ENCODE measurements around the gene AHCTF1.
"Not testable (repeated sequence)": the region's sequence is repeated elsewhere in the genome, so short reads cannot be mapped to it uniquely, and the experiment has no call there.

The AHCTF1 gene

GRCh38 chr1:246916026-246916923 lies 15.5 kb downstream of the AHCTF1 start:
- not testable (repeated sequence) for DNase-seq (ENCODE audit: low spot score)

- peak; percentile 19 for DNase-seq (ENCODE audit: low spot score)
These were observed 24.3 kb downstream of the AHCTF1 start for GRCh38 chr1:246907472-246907871.

- no peak for DNase-seq (ENCODE audit: low spot score)
These were observed 24.9 kb downstream of the AHCTF1 start for GRCh38 chr1:246906833-246907232.

DNA sequence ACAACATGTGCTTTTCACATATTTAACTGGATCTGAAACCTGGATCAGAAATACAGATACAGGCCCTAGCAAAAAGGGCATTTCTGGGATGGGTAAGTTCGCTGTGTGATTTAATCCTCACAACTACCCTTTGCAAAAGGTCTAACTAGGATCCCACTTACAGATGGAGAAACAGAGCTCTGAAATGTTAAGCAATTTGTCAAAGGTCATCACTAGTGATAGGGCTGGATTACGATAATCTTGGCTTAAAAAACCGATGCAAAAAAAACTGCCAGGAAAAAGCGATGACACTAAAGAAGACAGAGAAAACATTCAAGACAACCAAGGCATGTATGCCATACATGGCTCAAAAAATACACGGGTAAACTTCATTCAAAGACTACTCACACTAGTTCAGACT lies 29.9 kb downstream of the AHCTF1 start:
- DNase-seq (ENCODE audit: low spot score): no peak

- no peak for DNase-seq (ENCODE audit: low spot score)
These were observed 34.4 kb downstream of the AHCTF1 start for GRCh38 chr1:246897302-246897701.

- no peak for DNase-seq (ENCODE audit: low spot score)
These were observed 38.4 kb downstream of the AHCTF1 start for GRCh38 chr1:246893191-246893939.

DNA sequence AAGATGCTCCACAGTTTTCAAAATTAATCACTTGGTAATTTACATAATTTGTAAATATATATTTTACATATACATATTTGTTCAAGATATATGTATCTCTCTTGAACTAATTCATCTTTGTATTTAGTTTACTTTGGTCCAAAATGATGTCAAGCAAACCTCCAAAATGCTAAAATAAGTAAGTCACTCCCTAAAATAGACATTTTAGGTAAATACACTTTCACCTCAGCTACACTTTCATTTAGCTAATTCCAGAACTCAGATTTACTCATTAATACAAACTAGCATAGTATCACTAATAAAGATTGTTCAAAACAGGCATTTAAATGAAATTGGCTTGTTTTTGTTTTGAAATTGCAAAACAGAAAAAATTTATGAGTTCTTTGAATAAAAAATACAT lies 40.6 kb downstream of the AHCTF1 start:
- DNase-seq (ENCODE audit: low spot score): no peak

DNA sequence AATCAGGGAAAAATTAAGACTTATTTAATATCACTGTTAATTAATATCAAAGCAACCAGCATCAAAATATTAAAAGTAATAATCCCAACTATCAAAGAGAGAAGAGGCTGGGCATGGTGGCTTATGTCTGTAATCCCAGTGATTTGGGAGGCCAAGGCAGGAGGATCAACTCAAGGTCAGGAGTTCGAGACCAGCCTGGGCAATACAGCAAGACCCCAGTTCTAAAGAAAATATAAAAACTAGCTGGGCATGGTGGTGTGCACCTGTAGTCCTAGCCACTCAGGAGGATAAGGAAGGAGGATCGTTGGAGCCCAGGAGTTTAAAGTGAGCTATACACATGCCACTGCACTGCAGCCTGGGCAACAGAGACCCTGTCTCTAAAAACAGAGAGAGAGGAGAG lies 43.2 kb downstream of the AHCTF1 start:
- DNase-seq (ENCODE audit: low spot score): no peak

DNA sequence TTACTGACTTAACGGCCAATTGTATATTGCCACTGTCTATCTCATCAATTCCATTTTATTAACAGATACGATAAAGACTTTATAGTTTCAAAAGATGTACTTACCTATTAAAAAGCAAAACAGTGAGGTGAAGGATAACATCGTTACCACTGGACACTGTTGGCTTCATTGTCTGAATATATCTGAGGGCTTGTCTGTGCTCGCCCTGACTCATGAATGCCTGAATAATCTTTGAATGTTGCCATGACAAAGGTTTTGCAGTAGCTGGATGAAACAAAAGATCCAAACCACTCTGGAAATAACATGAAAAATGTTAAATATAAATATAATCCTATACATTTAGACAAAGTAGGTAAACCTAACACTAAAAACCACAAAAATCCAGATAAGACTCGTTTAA lies 46.4 kb downstream of the AHCTF1 start:
- not testable (repeated sequence) for DNase-seq (ENCODE audit: low spot score)

DNA sequence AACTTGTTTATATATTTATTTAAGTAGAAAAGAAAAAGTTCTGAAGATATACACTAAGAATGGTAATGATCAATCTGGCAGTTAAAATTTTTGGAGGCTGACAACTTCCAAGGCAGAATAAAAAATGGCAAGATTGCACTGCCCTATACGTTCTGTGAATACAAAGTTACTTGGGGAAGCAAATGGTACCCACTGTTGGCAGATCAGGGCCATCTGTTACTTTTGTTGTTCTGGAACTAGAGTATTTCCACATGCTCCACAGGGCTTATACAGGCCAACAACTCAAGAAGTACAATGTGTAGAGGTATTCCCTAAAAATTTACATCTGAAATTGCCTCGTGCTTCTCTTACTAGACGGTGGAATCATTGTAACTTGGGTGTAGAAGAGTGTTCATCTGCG lies 53.2 kb downstream of the AHCTF1 start:
- no peak for DNase-seq (ENCODE audit: low spot score)

DNA sequence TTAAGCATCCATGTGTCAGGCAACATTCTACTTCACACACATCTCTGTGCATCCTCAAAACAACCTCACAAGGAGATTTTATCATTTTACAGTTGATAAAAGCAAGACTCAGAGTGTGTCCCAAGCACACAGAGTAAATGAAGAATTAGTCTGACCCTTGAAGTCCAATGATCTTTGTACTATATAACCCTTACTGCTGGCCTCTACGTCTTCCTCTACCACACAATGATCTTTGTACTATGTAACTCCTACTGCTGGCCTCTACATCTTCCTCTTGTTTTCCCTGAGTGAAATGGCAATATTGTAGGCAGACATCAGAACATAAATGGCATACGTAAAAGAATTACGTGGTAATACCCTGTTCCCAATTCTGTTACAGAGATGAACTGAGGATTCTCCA lies 55.3 kb downstream of the AHCTF1 start:
- DNase-seq (ENCODE audit: low spot score): no peak

DNA sequence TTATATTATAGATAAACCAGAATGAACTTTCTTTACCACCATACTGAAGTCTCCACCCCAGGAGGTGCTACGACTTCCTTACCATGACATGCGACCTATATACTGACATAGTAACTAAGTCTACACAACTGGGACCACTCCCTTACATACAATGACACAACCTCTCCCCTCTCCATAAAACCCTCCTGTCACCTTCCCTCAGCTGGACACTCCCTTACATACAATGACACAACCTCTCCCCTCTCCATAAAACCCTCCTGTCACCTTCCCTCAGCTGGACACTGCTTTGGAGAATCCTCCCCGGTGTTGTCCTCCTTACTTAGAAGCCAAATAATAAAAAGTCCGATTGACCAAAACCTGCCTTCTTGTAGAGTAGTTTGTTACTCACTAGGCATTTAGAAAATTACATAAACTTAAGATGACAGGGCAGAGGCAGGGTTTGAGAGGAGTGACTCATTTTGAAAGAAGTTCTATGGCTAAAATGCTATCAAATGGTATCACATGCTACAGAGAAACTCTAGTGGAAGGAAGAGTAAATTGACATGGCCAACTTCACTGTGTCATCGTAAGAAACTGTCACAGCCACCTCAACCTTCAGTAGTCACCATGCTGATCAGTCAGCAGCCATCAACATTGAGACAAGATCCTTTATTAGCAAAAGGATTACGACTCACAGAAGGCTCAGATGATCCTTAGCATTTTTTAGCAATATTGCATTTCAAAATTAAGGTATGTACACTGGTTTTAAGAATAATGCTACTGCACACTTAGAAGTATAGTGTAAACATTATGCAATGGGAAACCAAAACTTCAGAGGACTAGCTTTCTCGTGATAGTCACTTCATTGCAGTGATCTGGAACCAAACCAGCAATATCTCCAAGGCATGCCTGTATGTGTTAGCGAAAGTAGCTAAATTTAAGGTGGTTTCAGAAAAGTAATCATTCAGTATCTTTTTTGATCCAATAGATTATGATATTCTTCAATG lies 56.4 kb downstream of the AHCTF1 start:
- DNase-seq (ENCODE audit: low spot score): no peak

- no peak for DNase-seq (ENCODE audit: low spot score)
These were observed 65.8 kb downstream of the AHCTF1 start for GRCh38 chr1:246865921-246866320.

DNA sequence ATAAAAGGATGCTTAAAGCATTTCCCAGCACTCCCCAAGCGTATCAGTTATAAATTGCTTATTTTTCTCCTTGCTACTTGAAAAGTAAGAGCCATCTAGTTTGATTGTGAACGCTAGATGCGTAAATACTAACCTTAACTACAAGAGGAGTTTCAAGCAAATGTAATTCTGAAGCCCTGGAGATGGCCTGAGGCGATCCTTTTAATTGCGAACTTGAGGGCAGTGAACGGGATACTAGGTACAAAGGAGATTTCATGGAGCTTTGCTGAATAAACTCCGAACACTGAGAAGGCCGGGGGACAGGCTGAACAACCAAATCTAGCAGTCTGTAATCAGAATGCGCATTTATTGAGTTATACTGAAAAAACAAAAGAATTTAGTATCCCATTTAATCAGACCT lies 68.0 kb downstream of the AHCTF1 start:
- not testable (repeated sequence) for DNase-seq (ENCODE audit: low spot score)

GRCh38 chr1:246860401-246860800 lies 71.3 kb downstream of the AHCTF1 start:
- no peak for DNase-seq (ENCODE audit: low spot score)

DNA sequence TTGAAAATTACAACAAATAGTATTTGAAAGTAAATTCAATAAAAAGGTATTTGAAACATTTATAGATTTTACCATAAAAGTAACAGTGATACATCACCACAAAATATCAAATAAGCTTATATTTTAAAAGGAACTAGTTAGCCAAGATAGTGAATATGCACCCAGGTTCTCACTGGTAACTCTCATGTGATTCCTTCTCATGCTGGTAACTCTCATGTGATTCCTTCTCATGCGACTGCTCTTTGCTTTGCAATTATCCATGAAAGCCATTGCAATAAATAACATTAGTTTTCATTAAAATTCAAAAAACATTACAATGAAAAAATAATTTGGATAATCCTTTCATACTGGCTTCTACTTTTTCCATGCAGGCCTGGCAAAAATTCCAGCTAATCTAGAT lies 75.4 kb downstream of the AHCTF1 start:
- DNase-seq (ENCODE audit: low spot score): no peak

DNA sequence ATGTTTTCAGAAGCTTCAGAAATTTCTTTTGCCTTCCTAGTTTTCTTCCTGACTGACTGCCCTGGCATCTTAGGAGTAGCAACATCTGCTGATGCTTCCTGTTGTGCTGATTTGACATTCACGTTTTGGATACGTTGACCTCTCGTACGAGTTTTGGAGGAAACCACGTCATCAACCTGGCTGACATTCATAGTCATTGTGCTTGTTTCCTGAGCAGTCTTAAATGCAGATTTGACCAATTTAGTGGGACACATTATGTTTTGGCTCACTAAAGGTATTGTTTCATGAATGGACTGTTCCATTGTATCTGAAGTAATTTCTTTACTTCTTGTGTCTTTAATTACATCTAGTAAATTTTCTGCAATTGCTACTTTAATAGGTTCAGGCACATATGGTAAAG lies 81.1 kb downstream of the AHCTF1 start:
- DNase-seq (ENCODE audit: low spot score): not testable (repeated sequence)

- no peak for DNase-seq (ENCODE audit: low spot score)
These were observed 87.9 kb downstream of the AHCTF1 start for GRCh38 chr1:246843876-246844275.

DNA sequence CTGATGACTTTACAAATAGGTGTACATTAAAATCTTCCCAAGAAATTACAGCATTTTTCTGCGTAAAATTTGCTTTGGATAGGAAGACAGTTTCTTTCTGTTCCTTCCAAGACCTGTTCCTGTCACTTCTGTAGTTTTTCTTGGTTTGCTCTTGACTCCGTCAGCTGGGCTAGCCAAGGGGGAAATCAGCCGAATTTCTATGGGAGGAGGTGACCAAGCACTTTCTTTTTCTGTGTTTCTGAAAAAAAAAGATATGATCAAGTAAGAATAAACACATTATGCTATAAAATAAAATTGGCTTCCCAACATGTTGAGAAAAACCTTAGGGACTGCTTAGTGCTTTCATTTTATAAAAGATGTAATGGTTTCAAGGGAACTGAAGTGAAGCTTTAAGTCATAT lies 91.0 kb downstream of the AHCTF1 start:
- DNase-seq (ENCODE audit: low spot score): not testable (repeated sequence)

DNA sequence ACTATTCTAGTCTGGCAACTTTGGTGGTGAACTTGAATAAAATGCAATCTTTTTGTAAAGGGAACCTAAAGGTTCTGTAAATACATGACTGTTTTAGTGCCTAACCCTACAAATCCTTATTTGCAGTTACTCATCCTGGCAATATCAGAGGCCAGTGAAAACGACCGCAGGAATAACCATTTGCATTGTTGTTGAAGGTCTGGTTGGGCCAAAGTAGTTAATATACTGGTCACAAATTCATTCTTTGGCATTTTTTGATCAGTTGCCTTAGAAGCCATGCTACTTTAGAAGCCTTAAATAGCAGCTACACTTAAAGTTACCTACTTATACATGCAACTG lies 93.7 kb downstream of the AHCTF1 start:
- DNase-seq (ENCODE audit: low spot score): no peak

- DNase-seq (ENCODE audit: low spot score): no peak
These were observed 94.2 kb downstream of the AHCTF1 start for GRCh38 chr1:246837418-246838117.
